GM18498 (cell line): Measurements from ENCODE around the gene FAM174B.

Source experiments
- ATAC-seq: cut with Tn5 transposase; IDR thresholded peaks from one replicate; pipeline ENCODE4 v1.9.1; 2021; ENCODE audit warnings: mild to moderate bottlenecking, moderate library complexity; ENCODE audit not compliant: unreplicated experiment

The FAM174B gene

DNA sequence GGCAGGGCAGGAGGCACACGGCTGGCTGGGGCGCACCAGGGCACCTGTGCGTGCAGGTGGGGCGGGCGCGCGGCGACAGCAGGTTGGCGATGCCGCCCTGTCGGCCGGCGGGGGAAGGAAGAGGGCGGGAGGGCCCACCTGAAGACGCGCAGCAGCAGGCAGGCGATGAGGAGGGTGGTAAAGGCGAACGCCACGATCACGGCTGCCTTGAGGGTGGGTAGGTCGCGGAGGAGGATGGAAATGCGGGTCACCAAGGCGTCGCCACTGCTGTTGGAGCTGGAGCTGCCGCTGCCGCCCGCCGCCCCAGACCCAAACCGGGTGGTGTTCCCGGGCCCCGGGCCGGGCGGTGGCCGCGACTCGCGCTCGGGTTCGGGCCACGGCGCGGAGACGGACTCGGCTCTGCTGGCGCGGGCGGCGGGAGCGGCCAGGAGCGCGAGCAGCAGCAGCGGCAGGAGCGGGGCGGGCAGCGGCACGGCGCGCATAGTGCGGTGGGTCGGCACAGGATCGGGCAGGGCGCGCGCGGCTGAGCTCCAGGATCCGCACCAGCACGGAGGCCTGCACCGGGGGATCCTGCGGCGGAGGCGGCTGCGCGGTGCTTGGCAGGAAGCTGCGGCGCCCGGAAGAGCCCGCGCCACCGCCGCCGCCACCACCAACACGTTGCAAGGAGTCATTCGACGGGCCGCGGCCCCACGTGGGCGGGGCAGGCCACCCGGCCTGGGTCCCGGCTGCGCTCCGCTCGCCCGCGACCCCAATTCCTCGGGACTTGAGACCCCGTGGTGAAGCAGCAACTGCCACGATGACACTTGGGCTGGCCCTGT lies at the start of gene FAM174B:
FAM174B (minus strand) TSS at position 598 of the 818 bp plus-strand sequence.
- ATAC-seq, result peak; percentile 74

DNA sequence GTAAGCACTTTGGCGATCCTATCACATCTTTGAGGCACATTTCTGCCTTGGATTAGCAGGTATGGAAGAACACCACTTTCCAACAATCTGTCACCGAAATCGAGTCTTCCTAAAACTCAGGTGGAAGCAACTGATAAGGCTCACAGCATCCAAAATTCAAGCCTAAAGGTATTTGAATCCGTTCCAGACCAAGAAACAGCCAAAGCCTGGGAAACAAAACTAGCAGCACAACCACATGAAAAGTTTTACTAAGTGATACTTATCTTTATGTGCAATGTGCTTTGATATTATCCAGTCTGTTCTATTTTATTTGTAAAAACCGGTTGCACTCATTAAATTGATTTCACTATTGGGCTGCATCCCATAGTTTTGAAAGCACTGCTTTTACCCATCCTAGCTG lies 40.5 kb upstream of the FAM174B start:
- ATAC-seq, result no peak

- no peak for ATAC-seq
Observed at GRCh38 chr15:92693691-92694331, 38.2 kb upstream of the FAM174B start.

- ATAC-seq, result no peak
Observed at GRCh38 chr15:92690395-92690794, 34.8 kb upstream of the FAM174B start.

DNA sequence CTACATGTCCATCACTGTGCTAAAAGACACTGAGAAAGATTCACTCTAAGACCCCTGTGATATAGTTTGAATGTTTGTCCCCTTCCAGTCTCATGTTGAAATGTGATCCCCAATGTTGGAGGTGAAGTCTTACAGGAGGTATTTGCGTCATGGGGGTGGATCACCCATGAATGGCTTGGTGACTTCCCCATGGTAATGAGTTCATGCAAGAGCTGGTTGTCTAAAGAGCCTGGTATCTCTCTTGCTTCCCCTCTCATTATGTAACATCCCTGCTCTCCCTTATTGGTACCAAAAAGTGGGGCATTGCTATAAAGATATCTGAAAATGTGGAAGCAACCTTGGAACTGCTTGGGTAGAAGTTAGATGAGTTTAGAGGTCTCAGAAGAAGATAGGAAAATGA lies 32.2 kb upstream of the FAM174B start:
- ATAC-seq, result no peak

DNA sequence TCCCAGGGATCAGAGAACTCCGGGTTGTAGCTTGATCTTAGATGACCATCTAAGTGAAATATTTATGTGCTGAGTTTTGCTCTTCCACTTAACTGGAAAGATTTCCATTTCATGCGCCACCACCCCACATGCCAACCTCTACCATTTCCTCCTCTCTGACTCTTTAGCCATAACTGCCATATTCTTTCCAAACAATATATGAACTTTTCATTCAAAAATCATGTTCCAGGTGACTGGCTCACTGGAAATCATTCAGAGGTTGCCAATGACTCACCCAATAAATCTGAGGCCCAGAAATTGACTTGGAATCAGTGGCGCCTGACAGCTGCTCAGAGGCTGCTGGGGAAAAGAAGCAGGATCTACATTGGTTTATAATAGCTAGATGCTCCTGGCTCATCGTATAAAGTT lies 31.6 kb upstream of the FAM174B start:
- ATAC-seq, result no peak

GRCh38 chr15:92683511-92683834 lies 27.9 kb upstream of the FAM174B start:
- ATAC-seq, result no peak

GRCh38 chr15:92682741-92683510 lies 27.4 kb upstream of the FAM174B start:
- no peak for ATAC-seq

DNA sequence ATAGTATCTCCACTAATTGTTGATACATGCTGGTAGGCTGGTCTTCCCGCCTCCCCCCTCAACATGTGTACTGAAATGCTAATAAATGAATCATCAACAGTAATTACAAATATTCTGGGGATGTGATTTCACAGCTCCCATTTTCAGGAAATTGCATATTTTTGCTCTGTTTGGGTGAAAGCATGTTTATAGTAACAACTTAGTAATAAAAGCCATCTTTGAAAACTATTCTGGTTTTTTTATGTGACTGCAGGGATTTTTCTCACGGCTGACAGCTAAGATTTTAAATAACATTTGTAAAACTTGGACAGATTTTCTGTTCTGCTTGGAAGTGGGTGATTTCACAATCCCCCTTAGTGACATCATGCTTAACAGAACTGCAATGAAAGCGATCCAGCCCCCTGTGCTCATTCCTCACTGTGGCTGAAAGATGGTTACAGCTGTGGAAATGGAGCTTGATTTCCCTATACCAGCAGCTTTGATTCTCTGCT lies 25.6 kb upstream of the FAM174B start:
- no peak for ATAC-seq

DNA sequence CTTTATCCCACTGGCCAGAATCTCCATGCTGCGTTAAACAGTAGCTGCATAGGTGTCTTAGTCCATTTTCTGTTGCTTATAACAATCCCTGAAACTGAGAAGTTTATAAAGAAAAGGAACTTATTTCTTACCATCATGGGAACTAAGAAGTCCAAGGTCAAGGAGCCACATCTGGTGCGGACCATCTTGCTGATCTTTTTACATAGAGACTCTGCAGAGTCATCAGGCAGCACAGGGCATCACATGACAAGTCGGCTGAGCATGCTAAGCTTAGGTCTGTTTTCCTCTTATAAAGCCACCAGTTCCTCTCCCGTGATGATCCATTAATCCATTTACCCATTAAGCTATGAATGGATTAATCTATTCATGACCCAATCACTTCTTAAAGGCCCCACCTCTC lies 22.4 kb upstream of the FAM174B start:
- ATAC-seq, result no peak

- no peak for ATAC-seq
Observed at GRCh38 chr15:92676561-92676960, 21.0 kb upstream of the FAM174B start.

DNA sequence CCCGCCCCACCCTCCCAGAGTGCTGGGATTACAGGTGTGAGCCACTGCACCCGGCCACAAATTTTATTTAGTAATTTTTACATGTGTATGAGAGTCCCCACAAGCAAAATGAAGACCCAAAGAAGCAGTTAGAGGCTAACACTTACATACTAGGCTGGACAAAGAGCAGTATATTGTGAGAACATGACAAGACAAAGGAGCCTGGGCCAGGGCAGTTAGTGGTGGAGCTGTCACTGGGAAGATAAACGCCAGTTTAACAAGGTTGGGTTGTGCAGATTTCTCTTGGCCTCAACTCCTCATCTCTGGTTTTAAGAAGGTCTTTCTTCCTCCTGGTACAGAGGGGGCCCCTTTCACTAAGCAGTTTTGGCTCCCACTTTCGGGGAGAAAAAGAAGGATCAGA lies 19.9 kb upstream of the FAM174B start:
- ATAC-seq, result no peak

GRCh38 chr15:92674347-92674746 lies 18.8 kb upstream of the FAM174B start:
- ATAC-seq, result no peak

DNA sequence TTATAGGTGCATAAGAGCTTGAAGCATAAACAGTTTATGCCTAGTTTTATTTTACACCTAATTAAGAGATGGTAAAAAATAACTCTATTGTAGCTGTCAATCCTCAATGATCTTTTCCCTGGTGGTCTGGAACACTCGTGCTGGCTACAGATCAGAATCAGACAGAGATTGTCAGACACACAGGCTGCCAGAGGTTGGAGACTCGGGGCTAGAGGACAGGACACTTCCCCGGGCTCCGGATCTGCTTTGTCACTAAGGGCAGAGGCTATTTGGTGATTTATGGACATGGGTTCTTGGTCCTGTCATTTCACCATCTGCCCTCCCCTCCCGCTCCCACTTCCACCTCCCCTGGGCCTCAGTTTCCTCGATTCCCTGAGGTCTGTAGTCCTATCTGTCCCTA lies 16.5 kb upstream of the FAM174B start:
- ATAC-seq, result no peak

- no peak for ATAC-seq
Observed at GRCh38 chr15:92671406-92671805, 15.8 kb upstream of the FAM174B start.

DNA sequence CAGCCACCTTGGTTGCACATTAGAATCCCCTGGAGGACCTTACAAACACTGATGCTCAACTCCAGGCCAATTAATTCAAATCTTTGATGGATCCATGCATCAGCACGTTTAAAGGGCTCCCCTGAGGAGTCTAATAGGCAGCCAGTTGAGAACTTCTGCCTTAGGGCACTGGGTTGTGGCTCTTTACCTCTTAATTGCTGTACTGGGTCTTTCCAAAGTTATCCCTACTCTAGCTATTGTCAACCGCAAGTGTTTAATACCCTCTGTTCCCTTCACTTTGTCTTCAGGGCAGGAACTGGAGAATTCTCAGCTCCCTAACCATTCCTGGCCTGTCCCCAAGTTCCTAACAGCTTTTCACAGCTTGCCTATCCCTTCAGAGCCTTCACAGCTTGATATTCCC lies 15.0 kb upstream of the FAM174B start:
- no peak for ATAC-seq

DNA sequence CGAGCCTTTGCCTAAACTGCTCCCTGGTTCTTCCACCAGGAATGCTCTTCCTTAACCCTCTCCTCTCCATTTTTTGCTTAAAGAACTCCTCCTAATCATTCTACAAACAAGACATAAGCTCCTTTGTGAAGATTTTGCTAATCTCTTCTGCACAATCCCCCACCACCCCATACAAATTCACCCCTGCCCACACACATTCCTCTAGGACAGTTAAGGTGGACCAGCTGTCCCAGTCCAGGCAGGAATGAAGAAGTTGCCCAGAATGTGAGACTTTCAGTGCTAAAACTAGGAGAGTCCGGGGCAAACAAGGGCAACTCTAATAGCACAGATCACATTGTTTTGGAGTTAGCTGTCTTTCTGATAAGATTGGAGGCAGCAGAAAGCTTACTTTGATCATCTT lies 13.9 kb upstream of the FAM174B start:
- no peak for ATAC-seq

GRCh38 chr15:92668620-92669019 lies 13.0 kb upstream of the FAM174B start:
- ATAC-seq, result no peak

DNA sequence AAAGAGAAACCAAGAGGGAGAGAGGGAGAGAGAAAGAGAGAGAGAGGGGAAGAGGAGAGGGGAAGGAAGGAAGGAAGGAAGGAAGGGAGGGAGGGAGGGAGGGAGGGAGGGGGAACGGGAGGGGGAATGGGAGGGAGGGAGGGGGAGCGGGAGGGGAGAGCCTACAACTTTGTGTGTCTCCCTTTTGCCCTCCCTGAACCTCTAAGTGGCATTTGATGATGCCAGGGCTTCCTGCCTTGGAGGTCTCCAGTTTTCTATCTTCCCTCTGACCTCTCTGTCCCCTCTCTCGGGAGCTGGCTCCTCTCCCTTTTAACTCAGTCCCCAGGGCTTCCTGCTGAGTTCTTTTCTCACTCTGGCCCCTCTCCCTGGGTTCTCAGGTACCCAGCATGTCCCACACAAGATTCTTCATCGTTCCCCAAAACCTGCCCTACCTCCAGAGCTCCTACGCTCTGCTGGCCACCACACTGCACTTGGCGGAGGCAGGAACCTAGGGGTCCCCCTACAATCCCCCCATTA lies 12.5 kb upstream of the FAM174B start:
- ATAC-seq, result no peak

DNA sequence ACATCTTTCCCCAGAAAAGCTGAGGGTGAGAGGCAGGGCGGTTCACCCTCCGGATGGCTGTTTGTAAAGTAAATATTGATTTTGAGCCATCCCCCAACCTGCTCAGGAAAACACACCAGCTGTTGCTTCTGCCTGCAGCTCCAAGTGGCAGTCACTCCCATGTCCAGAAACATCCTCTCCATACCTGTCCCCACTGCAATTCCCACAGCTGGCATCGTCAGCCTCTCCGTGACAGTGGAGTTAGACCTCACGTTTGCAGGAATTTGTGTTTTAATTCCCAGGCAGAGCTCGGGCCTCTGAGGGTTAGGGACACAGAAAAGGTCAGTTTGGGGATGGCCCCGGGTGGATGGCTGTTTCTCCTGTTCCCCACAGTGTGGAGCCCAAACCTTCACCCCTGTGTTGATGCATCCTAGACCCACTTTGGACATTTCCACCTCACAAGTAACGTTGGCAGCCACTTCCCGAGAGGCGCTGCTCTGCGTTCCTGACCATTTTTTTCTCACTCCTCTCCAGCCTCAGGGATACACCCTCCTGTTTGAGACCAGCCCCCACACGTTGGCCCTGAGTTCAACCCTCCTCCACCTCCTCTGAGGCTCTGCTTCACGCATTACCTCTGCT lies 11.8 kb upstream of the FAM174B start:
- no peak for ATAC-seq

- ATAC-seq, result no peak
Observed at GRCh38 chr15:92666780-92667179, 11.2 kb upstream of the FAM174B start.
